ENCODE results near the gene F8.
A peak's percentile ranks its signal among the peaks of the same experiment; 100 is the strongest.
"Not testable (repeated sequence)": the region's sequence is repeated elsewhere in the genome, so short reads cannot be mapped to it uniquely, and the experiment has no call there.

F8 gene

GRCh38 chrX:154918060-154918483 is 104.5 kb downstream of the F8 start:
- no peaks in the 10 kb centered on the region for H3K9me3 ChIP-seq (ENCODE audit: low read depth, low read length)
- H3K9ac ChIP-seq (ENCODE audit: insufficient read length): no peak overlapping the region
- DNase-seq (ENCODE audit: low read depth, low spot score): peak; percentile 55
- TF ChIP-seq EZH2 (IDR thresholded peaks at IDR 0.05): no peak
- no peak for TF ChIP-seq FOXP2 (optimal IDR thresholded peaks at IDR 0.05; ENCODE audit: control extremely low read depth, extremely low read length, insufficient read depth)
- TF ChIP-seq POLR2AphosphoS5 (IDR thresholded peaks at IDR 0.05; ENCODE audit: borderline replicate concordance, low read depth, low read length): no peak
- no peaks in the 10 kb centered on the region for H3K36me3 ChIP-seq (ENCODE audit: insufficient read depth, low read length)
- H3K4me3 ChIP-seq: no peak overlapping the region
- H3K27ac ChIP-seq: no peak overlapping the region

GRCh38 chrX:154914052-154914451 is 108.5 kb downstream of the F8 start:
- no peak for TF ChIP-seq POLR2AphosphoS5 (IDR thresholded peaks at IDR 0.05; ENCODE audit: borderline replicate concordance, low read depth, low read length)

GRCh38 chrX:154910528-154910927 is 112.0 kb downstream of the F8 start:
- not testable (repeated sequence) for H3K27ac ChIP-seq; H3K9ac ChIP-seq (ENCODE audit: insufficient read length); H3K4me3 ChIP-seq; H3K36me3 ChIP-seq (ENCODE audit: insufficient read depth, low read length); H3K9me3 ChIP-seq (ENCODE audit: low read depth, low read length); DNase-seq (ENCODE audit: low read depth, low spot score)

More at GRCh38 chrX:154914052-154914451, 108.5 kb downstream of the F8 start:
- H3K27ac ChIP-seq: no peak overlapping the region
- no peak overlapping the region for H3K4me3 ChIP-seq
- no peaks in the 10 kb centered on the region for H3K36me3 ChIP-seq (ENCODE audit: insufficient read depth, low read length)
- H3K9ac ChIP-seq (ENCODE audit: insufficient read length): no peak overlapping the region
- no peaks in the 10 kb centered on the region for H3K9me3 ChIP-seq (ENCODE audit: low read depth, low read length)
- DNase-seq (ENCODE audit: low read depth, low spot score): no peak

- not testable (repeated sequence) for H3K36me3 ChIP-seq (ENCODE audit: insufficient read depth, low read length); H3K9ac ChIP-seq (ENCODE audit: insufficient read length)
Measured at GRCh38 chrX:154910048-154910447, 112.5 kb downstream of the F8 start.

GRCh38 chrX:154908821-154909220 is 113.7 kb downstream of the F8 start:
- TF ChIP-seq FOXP2 (optimal IDR thresholded peaks at IDR 0.05; ENCODE audit: control extremely low read depth, extremely low read length, insufficient read depth): no peak
- no peak for TF ChIP-seq EZH2 (IDR thresholded peaks at IDR 0.05)
- no peak for TF ChIP-seq POLR2AphosphoS5 (IDR thresholded peaks at IDR 0.05; ENCODE audit: borderline replicate concordance, low read depth, low read length)
- Histone ChIP-seq H3K4me3 (no peak overlapping the region), H3K9me3 (ENCODE audit: low read depth, low read length) (no peaks in the 10 kb centered on the region), H3K36me3 (ENCODE audit: insufficient read depth, low read length) (no peaks in the 10 kb centered on the region), H3K9ac (ENCODE audit: insufficient read length) (no peak overlapping the region), H3K27ac (no peak overlapping the region)
- DNase-seq (ENCODE audit: low read depth, low spot score): no peak

More at GRCh38 chrX:154910048-154910447, 112.5 kb downstream of the F8 start:
- not testable (repeated sequence) for DNase-seq (ENCODE audit: low read depth, low spot score); H3K9me3 ChIP-seq (ENCODE audit: low read depth, low read length); H3K27ac ChIP-seq; H3K4me3 ChIP-seq

GRCh38 chrX:154902408-154902807 is 120.1 kb downstream of the F8 start:
- no peaks in the 10 kb centered on the region for H3K9me3 ChIP-seq (ENCODE audit: low read depth, low read length)
- DNase-seq (ENCODE audit: low read depth, low spot score): no peak
- H3K4me3 ChIP-seq: no peak overlapping the region
- no peak overlapping the region for H3K9ac ChIP-seq (ENCODE audit: insufficient read length)
- H3K36me3 ChIP-seq (ENCODE audit: insufficient read depth, low read length): no peaks in the 10 kb centered on the region
- H3K27ac ChIP-seq: no peak overlapping the region
- TF ChIP-seq EZH2 (IDR thresholded peaks at IDR 0.05): no peak
- no peak for TF ChIP-seq POLR2AphosphoS5 (IDR thresholded peaks at IDR 0.05; ENCODE audit: borderline replicate concordance, low read depth, low read length)
- TF ChIP-seq FOXP2 (optimal IDR thresholded peaks at IDR 0.05; ENCODE audit: control extremely low read depth, extremely low read length, insufficient read depth): no peak

GRCh38 chrX:154900323-154900722 is 122.2 kb downstream of the F8 start:
- no peak for DNase-seq (ENCODE audit: low read depth, low spot score)
- TF ChIP-seq POLR2AphosphoS5 (IDR thresholded peaks at IDR 0.05; ENCODE audit: borderline replicate concordance, low read depth, low read length): no peak
- no peak for TF ChIP-seq FOXP2 (optimal IDR thresholded peaks at IDR 0.05; ENCODE audit: control extremely low read depth, extremely low read length, insufficient read depth)
- TF ChIP-seq EZH2 (IDR thresholded peaks at IDR 0.05): no peak
- Histone ChIP-seq H3K9me3 (ENCODE audit: low read depth, low read length) (no peaks in the 10 kb centered on the region), H3K36me3 (ENCODE audit: insufficient read depth, low read length) (no peaks in the 10 kb centered on the region), H3K4me3 (no peak overlapping the region), H3K27ac (no peak overlapping the region), H3K9ac (ENCODE audit: insufficient read length) (no peak overlapping the region)

GRCh38 chrX:154892296-154892695 is 130.2 kb downstream of the F8 start:
- no peak overlapping the region for H3K9ac ChIP-seq (ENCODE audit: insufficient read length)
- TF ChIP-seq POLR2AphosphoS5 (IDR thresholded peaks at IDR 0.05; ENCODE audit: borderline replicate concordance, low read depth, low read length) (no peak), FOXP2 (optimal IDR thresholded peaks at IDR 0.05; ENCODE audit: control extremely low read depth, extremely low read length, insufficient read depth) (no peak), EZH2 (IDR thresholded peaks at IDR 0.05) (no peak)
- no peaks in the 10 kb centered on the region for H3K36me3 ChIP-seq (ENCODE audit: insufficient read depth, low read length)

GRCh38 chrX:154890990-154891639 is 131.4 kb downstream of the F8 start:
- Histone ChIP-seq H3K9me3 (ENCODE audit: low read depth, low read length) (no peaks in the 10 kb centered on the region), H3K4me3 (no peak overlapping the region), H3K36me3 (ENCODE audit: insufficient read depth, low read length) (no peaks in the 10 kb centered on the region), H3K9ac (ENCODE audit: insufficient read length) (no peak overlapping the region), H3K27ac (no peak overlapping the region)
- no peak for DNase-seq (ENCODE audit: low read depth, low spot score)
- TF ChIP-seq EZH2 (IDR thresholded peaks at IDR 0.05) (no peak), POLR2AphosphoS5 (IDR thresholded peaks at IDR 0.05; ENCODE audit: borderline replicate concordance, low read depth, low read length) (no peak), FOXP2 (optimal IDR thresholded peaks at IDR 0.05; ENCODE audit: control extremely low read depth, extremely low read length, insufficient read depth) (no peak)

More at GRCh38 chrX:154892296-154892695, 130.2 kb downstream of the F8 start:
- no peaks in the 10 kb centered on the region for H3K9me3 ChIP-seq (ENCODE audit: low read depth, low read length)
- H3K27ac ChIP-seq: no peak overlapping the region
- H3K4me3 ChIP-seq: no peak overlapping the region
- DNase-seq (ENCODE audit: low read depth, low spot score): no peak

- H3K9ac ChIP-seq (ENCODE audit: insufficient read length); DNase-seq (ENCODE audit: low read depth, low spot score); H3K36me3 ChIP-seq (ENCODE audit: insufficient read depth, low read length); H3K4me3 ChIP-seq; H3K27ac ChIP-seq; H3K9me3 ChIP-seq (ENCODE audit: low read depth, low read length): not testable (repeated sequence)
Measured at GRCh38 chrX:154886789-154887221, 135.7 kb downstream of the F8 start.

GRCh38 chrX:154886069-154886788 is 136.3 kb downstream of the F8 start, which contains the start of gene F8A1:
TSS of gene F8A1 (plus strand) at chrX:154886355. CDS start at chrX:154886375, 20 bp downstream.
- H3K36me3 ChIP-seq (ENCODE audit: insufficient read depth, low read length); H3K27ac ChIP-seq; DNase-seq (ENCODE audit: low read depth, low spot score); H3K4me3 ChIP-seq; H3K9me3 ChIP-seq (ENCODE audit: low read depth, low read length); H3K9ac ChIP-seq (ENCODE audit: insufficient read length): not testable (repeated sequence)

- H3K4me3 ChIP-seq; H3K9ac ChIP-seq (ENCODE audit: insufficient read length); H3K9me3 ChIP-seq (ENCODE audit: low read depth, low read length); DNase-seq (ENCODE audit: low read depth, low spot score); H3K36me3 ChIP-seq (ENCODE audit: insufficient read depth, low read length); H3K27ac ChIP-seq: not testable (repeated sequence)
Measured at GRCh38 chrX:154885549-154885948, 137.0 kb downstream of the F8 start.

Measured in SK-N-MC (cell line).